Endothelial cell of umbilical vein (primary cell): Measurements from ENCODE around the gene ANKRD23. TPM values are rescaled to one million over a fixed set of nuclear protein-coding genes. Genes with fewer than 3 reads are reported as not detected.

Experiments
- BruUV-seq: library from RNA; stranded (reverse); fragments of 400-500 nt; replicated peaks from 2 replicates; lab custom pipeline; 2021; lab: Mats Ljungman, UMichigan
- CTCF ChIA-PET: fragments of 300-600, 350-600 bp; sonication (Branson Sonifier 250); formaldehyde crosslinking; loops from one replicate; lab custom pipeline; 2021; ENCODE audit warnings: antibody characterized with exemption, inconsistent platforms; lab: Charles Lee
- POLR2A ChIA-PET: fragments of 300-600, 350-600 bp; sonication (Branson Sonifier 250); formaldehyde crosslinking; loops from one replicate; lab custom pipeline; 2021; ENCODE audit warnings: antibody characterized with exemption, inconsistent platforms; lab: Charles Lee
- DNase-seq: peaks from one replicate; pipeline ENCODE4 v3.0.0-alpha.2; 2011; ENCODE audit warnings: low read depth, low spot score
- FAIRE-seq: peaks from 2 replicates; lab custom pipeline; 2011; peaks lifted over from hg19 to GRCh38; lab: Jason Lieb, UNC
- H2AFZ ChIP-seq: 2 replicates; pipeline ENCODE4 v1.6.0; 2012; ENCODE audit warnings: low read depth, low read length, control low read depth, inconsistent platforms
- H3K27ac ChIP-seq: 2 replicates; pipeline ENCODE4 v1.5.1; 2011; ENCODE audit warnings: low read depth, mild to moderate bottlenecking, control low read depth, low read length, moderate library complexity; ENCODE audit not compliant: insufficient read depth
- H3K27me3 ChIP-seq, 2 experiments: 2 replicates each; pipeline versions ENCODE4 v1.6.0 to v1.6.1; 2011; ENCODE audit warnings: low read length in 2 of 2, mixed read lengths in 1 of 2; ENCODE audit not compliant: control insufficient read depth in 2 of 2, insufficient read depth in 2 of 2
- H3K36me3 ChIP-seq, 2 experiments: 2 replicates in 1 of 2; 3 replicates in 1 of 2; pipeline ENCODE4 v1.5.1; 2011; ENCODE audit warnings: low read length in 2 of 2, mild to moderate bottlenecking in 1 of 2, moderate library complexity in 1 of 2; ENCODE audit not compliant: control insufficient read depth in 2 of 2, insufficient read depth in 2 of 2; ENCODE audit errors: extremely low read depth in 1 of 2
- H3K4me1 ChIP-seq: 3 replicates; pipeline ENCODE4 v1.5.1; 2011; ENCODE audit warnings: mild to moderate bottlenecking, low read length; ENCODE audit not compliant: control insufficient read depth, insufficient read depth; ENCODE audit errors: extremely low read depth
- H3K4me2 ChIP-seq: 2 replicates; pipeline ENCODE4 v1.6.1; 2011; ENCODE audit warnings: low read length, control low read depth, mixed read lengths; ENCODE audit not compliant: insufficient read depth
- H3K4me3 ChIP-seq, 3 experiments: fragments of 200-600 bp in 1 of 3; sonication (generic), shearing (Covaris generic) in 1 of 3; replicated peaks in 1 of 3; 2 replicates each; pipeline ENCODE4 v1.5.1; 2011 to 2016; ENCODE audit warnings: control low read depth in 3 of 3, low read length in 3 of 3, mild to moderate bottlenecking in 2 of 3, inconsistent platforms in 1 of 3, low read depth in 1 of 3, moderate library complexity in 1 of 3; ENCODE audit not compliant: insufficient read depth in 1 of 3
- H3K79me2 ChIP-seq: 2 replicates; pipeline ENCODE4 v1.6.0; 2012; ENCODE audit warnings: low read length, inconsistent platforms; ENCODE audit not compliant: control insufficient read depth, insufficient read depth
- H3K9ac ChIP-seq: replicated peaks from 2 replicates; pipeline ENCODE3; 2011; ENCODE audit warnings: low read length, control low read depth; ENCODE audit not compliant: insufficient read depth; ENCODE audit errors: extremely low read depth
- H3K9me1 ChIP-seq: replicated peaks from 3 replicates; pipeline ENCODE4 v1.6.0; 2011; ENCODE audit warnings: mild to moderate bottlenecking, low read length; ENCODE audit not compliant: control insufficient read depth, insufficient read depth; ENCODE audit errors: extremely low read depth
- H3K9me3 ChIP-seq: replicated peaks from 2 replicates; pipeline ENCODE4 v1.5.1; 2012; ENCODE audit warnings: low read length, inconsistent platforms; ENCODE audit not compliant: control insufficient read depth, insufficient read depth
- H4K20me1 ChIP-seq: replicated peaks from 2 replicates; pipeline ENCODE3; 2011; ENCODE audit warnings: mild to moderate bottlenecking, low read length; ENCODE audit not compliant: control insufficient read depth, insufficient read depth; ENCODE audit errors: extremely low read depth
- CTCF ChIP-seq, 2 donors: IDR thresholded peaks; 1 replicate in 1 of 2; 2 replicates in 1 of 2; pipeline ENCODE4 v1.5.1; 2011; ENCODE audit warnings: low read length in 2 of 2, mild to moderate bottlenecking in 2 of 2, moderate library complexity in 2 of 2, control low read depth in 1 of 2, inconsistent platforms in 1 of 2, low read depth in 1 of 2; ENCODE audit not compliant: insufficient read depth in 1 of 2; ENCODE audit errors: extremely low read depth in 1 of 2
- EZH2 ChIP-seq: IDR thresholded peaks from 2 replicates; pipeline ENCODE4 v1.6.1; 2012; ENCODE audit warnings: borderline replicate concordance, low read depth, mild to moderate bottlenecking, moderate library complexity, low read length, inconsistent platforms; ENCODE audit not compliant: severe bottlenecking
- FOS ChIP-seq: IDR thresholded peaks from 2 replicates; pipeline ENCODE4 v1.6.1; 2011; ENCODE audit warnings: mild to moderate bottlenecking, low read length, moderate library complexity, borderline replicate concordance; ENCODE audit not compliant: insufficient read depth
- GATA2 ChIP-seq: IDR thresholded peaks from 2 replicates; pipeline ENCODE4 v1.7.0; 2011; ENCODE audit warnings: low read depth, mild to moderate bottlenecking, moderate library complexity, mixed read lengths, low read length; ENCODE audit not compliant: insufficient read length, insufficient read depth
- JUN ChIP-seq: IDR thresholded peaks from 2 replicates; pipeline ENCODE4 v1.6.1; 2011; ENCODE audit warnings: borderline replicate concordance, low read depth; ENCODE audit not compliant: insufficient read length, insufficient read depth
- MAX ChIP-seq: IDR thresholded peaks from 2 replicates; pipeline ENCODE4 v1.6.1; 2011; ENCODE audit not compliant: insufficient read depth, insufficient read length
- MYC ChIP-seq: IDR thresholded peaks from one replicate; pipeline ENCODE4 v1.6.1; 2011; ENCODE audit warnings: mild to moderate bottlenecking, low read depth, low read length
- POLR2A ChIP-seq: IDR thresholded peaks from 2 replicates; pipeline ENCODE4 v1.6.1; 2012; ENCODE audit warnings: low read depth, mild to moderate bottlenecking, control low read depth, low read length
- POLR2AphosphoS5 ChIP-seq: IDR thresholded peaks from 2 replicates; pipeline ENCODE4 v1.6.1; 2012; ENCODE audit warnings: low read depth, mild to moderate bottlenecking, control low read depth, low read length, moderate library complexity; ENCODE audit not compliant: insufficient read depth
- dilution Hi-C: fragments of 300-500 bp; cut with MboI; formaldehyde crosslinking; loops from one replicate; pipeline ENCODE4 v1.15.0; 2019; ENCODE audit warnings: low sequenced_read_pairs; ENCODE audit not compliant: extremely low pct_ligation_motif_present
- intact Hi-C: fragments of 100-400 bp; cut with micrococcal nuclease; formaldehyde crosslinking; loops from one replicate; pipeline ENCODE4 v1.10.0; 2022
- polyA plus RNA-seq, 4 experiments: library from polyadenylated mRNA; depleted of rRNA in 3 of 4; stranded (reverse) in 3 of 4; unstranded in 1 of 4; fragments of >200 nt; gene quantifications; 2 replicates each; pipeline versions ENCODE4 v1.2.1 to v1.2.3, GENCODE V29; 2011 to 2012; ENCODE audit warnings: missing spikeins in 1 of 4
- total RNA-seq: library from RNA; stranded (reverse); gene quantifications from 2 replicates; pipeline ENCODE4 v1.2.3, GENCODE V29; 2021

Gene ANKRD23
- total and polyA plus RNA-seq, 2 donors (not counting 3 experiments of a cell fraction or from before 2014, with no cell fraction given): 1.7 to 3.6 TPM

GRCh38 chr2:96839875-96840850 lies 3.7 kb downstream of the ANKRD23 start:
- Histone ChIP-seq H3K4me3 (no peak overlapping the region), H3K4me1 (no peaks in the 10 kb centered on the region), H3K27ac (no peak overlapping the region), H3K9me3 (no peaks in the 10 kb centered on the region), H2AFZ (no peak overlapping the region), H3K36me3 (no peaks in the 10 kb centered on the region), H3K9ac (no peak overlapping the region), H3K79me2 (no peaks in the 10 kb centered on the region), H3K27me3 (no peaks in the 10 kb centered on the region), H3K4me2 (no peak overlapping the region), H3K9me1 (no peaks in the 10 kb centered on the region), H4K20me1 (no peaks in the 10 kb centered on the region)
- POLR2A ChIA-PET: no interaction called here
- DNase-seq: no peak
- CTCF ChIA-PET: no interaction called here
- no peak for TF ChIP-seq POLR2A
- TF ChIP-seq JUN: no peak
- TF ChIP-seq MYC: no peak
- BruUV-seq: no TSS peak
- dilution Hi-C loops (no loop called here), intact Hi-C loops (no loop called here)
- no peak for FAIRE-seq

GRCh38 chr2:96839293-96839874 lies 4.4 kb downstream of the ANKRD23 start:
- FAIRE-seq (no peak), DNase-seq (no peak)
- Histone ChIP-seq H3K9me3 (no peaks in the 10 kb centered on the region), H2AFZ (no peak overlapping the region), H3K79me2 (no peaks in the 10 kb centered on the region), H3K4me1 (no peaks in the 10 kb centered on the region), H3K4me2 (no peak overlapping the region), H3K9me1 (no peaks in the 10 kb centered on the region), H4K20me1 (no peaks in the 10 kb centered on the region), H3K4me3 (no peak overlapping the region), H3K27ac (no peak overlapping the region), H3K9ac (no peak overlapping the region), H3K27me3 (no peaks in the 10 kb centered on the region), H3K36me3 (no peaks in the 10 kb centered on the region)
- dilution Hi-C loops (no loop called here), intact Hi-C loops (no loop called here)
- CTCF ChIA-PET: no interaction called here
- POLR2A ChIA-PET: no interaction called here
- TF ChIP-seq MYC (no peak), EZH2 (no peak), FOS (no peak), CTCF (IDR thresholded peaks at IDR 0.05; ENCODE audit: extremely low read depth in 1 of 2, insufficient read depth in 1 of 2, low read depth in 1 of 2, low read length in 2 of 2) (no peak), GATA2 (no peak), MAX (no peak), POLR2AphosphoS5 (no peak), JUN (no peak), POLR2A (no peak)
- BruUV-seq: no TSS peak
